SU-DHL-6 (cell line): ENCODE data around the gene RADIL.

ENCODE experiments used
- EZH2phosphoT487 ChIP-seq: fragments of 200-600 bp; sonication (generic), shearing (Covaris generic); conservative IDR thresholded peaks from 2 replicates; pipeline ENCODE4 v1.6.1; 2018; ENCODE audit warnings: mild to moderate bottlenecking, antibody characterized with exemption, low read length, moderate library complexity, mixed read lengths
- TF ChIP-seq, protein P1 (sequence below): fragments of 200-600 bp; sonication (generic); IDR thresholded peaks from one replicate; pipeline ENCODE4 v1.5.1; 2017; ENCODE audit warnings: antibody characterized with exemption, mild to moderate bottlenecking, low read length, moderate library complexity; ENCODE audit not compliant: insufficient read depth, poor library complexity, severe bottlenecking

DNA sequence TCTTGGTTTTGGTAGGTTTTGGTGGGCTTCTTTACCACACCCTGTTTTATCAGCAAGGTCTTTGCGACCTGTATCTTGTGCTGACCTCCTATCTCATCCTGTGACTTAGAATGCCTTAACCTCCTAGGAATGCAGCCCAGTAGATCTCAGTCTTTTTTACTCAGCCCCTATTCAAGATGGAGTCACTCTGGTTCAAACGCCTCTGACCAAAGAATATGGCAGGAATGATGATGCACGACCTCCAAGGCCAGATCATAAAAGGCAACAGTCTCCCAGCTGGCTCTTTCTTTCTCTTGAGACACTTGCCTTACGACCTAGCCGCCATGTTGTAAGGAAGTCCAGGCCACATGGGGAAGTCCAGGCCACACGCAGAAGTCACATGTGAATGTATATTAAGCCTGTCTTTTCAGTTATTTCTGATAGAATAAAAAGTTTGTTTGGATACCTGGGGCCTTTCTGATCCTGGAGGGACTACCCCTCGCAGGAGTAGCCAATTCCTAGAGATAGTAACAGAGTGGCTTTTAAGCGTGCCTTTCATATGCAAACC is 10.5 kb upstream of the RADIL start:
- TF ChIP-seq, protein P1, sequence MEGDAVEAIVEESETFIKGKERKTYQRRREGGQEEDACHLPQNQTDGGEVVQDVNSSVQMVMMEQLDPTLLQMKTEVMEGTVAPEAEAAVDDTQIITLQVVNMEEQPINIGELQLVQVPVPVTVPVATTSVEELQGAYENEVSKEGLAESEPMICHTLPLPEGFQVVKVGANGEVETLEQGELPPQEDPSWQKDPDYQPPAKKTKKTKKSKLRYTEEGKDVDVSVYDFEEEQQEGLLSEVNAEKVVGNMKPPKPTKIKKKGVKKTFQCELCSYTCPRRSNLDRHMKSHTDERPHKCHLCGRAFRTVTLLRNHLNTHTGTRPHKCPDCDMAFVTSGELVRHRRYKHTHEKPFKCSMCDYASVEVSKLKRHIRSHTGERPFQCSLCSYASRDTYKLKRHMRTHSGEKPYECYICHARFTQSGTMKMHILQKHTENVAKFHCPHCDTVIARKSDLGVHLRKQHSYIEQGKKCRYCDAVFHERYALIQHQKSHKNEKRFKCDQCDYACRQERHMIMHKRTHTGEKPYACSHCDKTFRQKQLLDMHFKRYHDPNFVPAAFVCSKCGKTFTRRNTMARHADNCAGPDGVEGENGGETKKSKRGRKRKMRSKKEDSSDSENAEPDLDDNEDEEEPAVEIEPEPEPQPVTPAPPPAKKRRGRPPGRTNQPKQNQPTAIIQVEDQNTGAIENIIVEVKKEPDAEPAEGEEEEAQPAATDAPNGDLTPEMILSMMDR, result no peak
- TF ChIP-seq EZH2phosphoT487, result no peak
